GM12878 (cell line): Measurements from ENCODE around the gene KBTBD8. TPM values are rescaled to one million over a fixed set of nuclear protein-coding genes. Genes with fewer than 3 reads are reported as not detected.

ENCODE experiments used
- ATAC-seq: fragments of 200-7000 bp; cut with Tn5 transposase; 3 replicates; pipeline ENCODE4 v1.9.1; 2020; ENCODE audit warnings: mild to moderate bottlenecking, moderate library complexity
- BruUV-seq: library from RNA; stranded (reverse); fragments of 400-500 nt; replicated peaks from 2 replicates; lab custom pipeline; 2021; lab: Mats Ljungman, UMichigan
- CTCF ChIA-PET: fragments of 300-600 bp; sonication (Branson Sonifier 250); formaldehyde crosslinking; extraction: SDS; loops from one replicate; lab custom pipeline; 2021; ENCODE audit warnings: inconsistent platforms; lab: Yijun Ruan, JAX
- POLR2A ChIA-PET: fragments of 350-600 bp; formaldehyde crosslinking; extraction: SDS; loops from one replicate; lab custom pipeline; 2021; ENCODE audit warnings: inconsistent platforms; lab: Charles Lee
- RAD21 ChIA-PET: fragments of 300-600 bp; sonication (Branson Sonifier 250); formaldehyde crosslinking; loops from one replicate; lab custom pipeline; 2023; ENCODE audit warnings: antibody characterized with exemption; ENCODE audit not compliant: unreplicated experiment; lab: Charles Lee
- SMC1A ChIA-PET: fragments of 300-600 bp; sonication (Branson Sonifier 250); formaldehyde crosslinking; loops from one replicate; lab custom pipeline; 2023; ENCODE audit not compliant: unreplicated experiment, uncharacterized antibody; lab: Charles Lee
- DNase-seq: peaks from one replicate; pipeline ENCODE4 v3.0.0-alpha.2; 2011; ENCODE audit warnings: low read depth, low spot score
- FAIRE-seq: peaks from 3 replicates; lab custom pipeline; 2011; peaks lifted over from hg19 to GRCh38; lab: Jason Lieb, UNC
- H2AFZ ChIP-seq: 2 replicates; pipeline ENCODE4 v1.6.0; 2011; ENCODE audit warnings: low read depth, low read length, control low read depth; ENCODE audit not compliant: control insufficient read depth
- H3K27ac ChIP-seq: 2 replicates; pipeline ENCODE4 v1.5.1; 2011; ENCODE audit warnings: control low read depth; ENCODE audit not compliant: control insufficient read depth, insufficient read depth
- H3K27me3 ChIP-seq, 2 experiments: replicated peaks in 1 of 2; 2 replicates each; pipeline versions ENCODE4 v1.6.0 to v1.6.1; 2011; ENCODE audit warnings: low read length in 1 of 2; ENCODE audit not compliant: control insufficient read depth in 2 of 2, insufficient read depth in 2 of 2
- H3K36me3 ChIP-seq, 2 experiments: 2 replicates each; pipeline ENCODE4 v1.5.1; 2011; ENCODE audit warnings: low read length in 1 of 2; ENCODE audit not compliant: control insufficient read depth in 2 of 2, insufficient read depth in 2 of 2
- H3K4me1 ChIP-seq: 2 replicates; pipeline ENCODE4 v1.6.1; 2011; ENCODE audit warnings: mild to moderate bottlenecking, low read length, moderate library complexity, mixed read lengths; ENCODE audit not compliant: control insufficient read depth, insufficient read depth
- H3K4me2 ChIP-seq: 2 replicates; pipeline ENCODE4 v1.6.0; 2011; ENCODE audit warnings: control low read depth; ENCODE audit not compliant: control insufficient read depth, insufficient read depth
- H3K4me3 ChIP-seq: fragments of 200-600 bp; sonication (generic); 2 replicates; pipeline ENCODE4 v1.5.1; 2016
- H3K79me2 ChIP-seq: 2 replicates; pipeline ENCODE4 v1.6.0; 2011; ENCODE audit warnings: low read length; ENCODE audit not compliant: control insufficient read depth, insufficient read depth
- H3K9ac ChIP-seq: 2 replicates; pipeline ENCODE4 v1.8.0; 2011; ENCODE audit warnings: low read length, control low read depth, mixed read lengths; ENCODE audit not compliant: control insufficient read depth, insufficient read depth
- H3K9me3 ChIP-seq: replicated peaks from 3 replicates; pipeline ENCODE4 v1.5.1; 2011; ENCODE audit warnings: mild to moderate bottlenecking, low read length; ENCODE audit not compliant: control insufficient read depth, insufficient read depth
- H4K20me1 ChIP-seq: 2 replicates; pipeline ENCODE4 v1.6.0; 2011; ENCODE audit not compliant: control insufficient read depth, insufficient read depth
- BRCA1 ChIP-seq: IDR thresholded peaks from 2 replicates; pipeline ENCODE4 v1.6.1; 2011; ENCODE audit warnings: low read depth, low read length, improper control_type of control experiment
- FOXM1 ChIP-seq: IDR thresholded peaks from 2 replicates; pipeline ENCODE4 v1.6.1; 2012; ENCODE audit warnings: low read depth, mild to moderate bottlenecking, inconsistent platforms, low read length, moderate library complexity
- IRF3 ChIP-seq: fragments of 450-650 bp; IDR thresholded peaks from 2 replicates; pipeline ENCODE4 v1.6.1; 2014; ENCODE audit warnings: mild to moderate bottlenecking
- MEF2B ChIP-seq: fragments of 450-650 bp; IDR thresholded peaks from 2 replicates; pipeline ENCODE4 v1.6.1; 2018; ENCODE audit warnings: mild to moderate bottlenecking, moderate library complexity; ENCODE audit not compliant: partially characterized antibody, poor library complexity, severe bottlenecking
- NFXL1 ChIP-seq: fragments of 450-650 bp; IDR thresholded peaks from 2 replicates; pipeline ENCODE4 v1.6.1; 2017; ENCODE audit warnings: antibody characterized with exemption, mild to moderate bottlenecking, borderline replicate concordance
- RB1 ChIP-seq: fragments of 450-650 bp; formaldehyde crosslinking; IDR thresholded peaks from 2 replicates; pipeline ENCODE4 v1.6.1; 2017; ENCODE audit warnings: mild to moderate bottlenecking, borderline replicate concordance
- SMARCA5 ChIP-seq: fragments of 450-650 bp; IDR thresholded peaks from 2 replicates; pipeline ENCODE4 v1.6.1; 2017; ENCODE audit warnings: mild to moderate bottlenecking
- STAT1 ChIP-seq: fragments of 450-650 bp; conservative IDR thresholded peaks from 2 replicates; pipeline ENCODE4 v1.6.1; 2014; ENCODE audit warnings: antibody characterized with exemption, mild to moderate bottlenecking
- SUPT20H ChIP-seq: IDR thresholded peaks from 2 replicates; pipeline ENCODE4 v1.6.1; 2011; ENCODE audit warnings: low read depth, mild to moderate bottlenecking, low read length, moderate library complexity, borderline replicate concordance; ENCODE audit not compliant: control insufficient read depth
- TCF7 ChIP-seq: IDR thresholded peaks from 2 replicates; pipeline ENCODE4 v1.6.1; 2014; ENCODE audit warnings: antibody characterized with exemption, borderline replicate concordance
- ZNF384 ChIP-seq: IDR thresholded peaks from 2 replicates; pipeline ENCODE4 v1.6.1; 2012; ENCODE audit warnings: low read depth, mild to moderate bottlenecking, low read length, improper control_type of control experiment, borderline replicate concordance
- WGBS: methylation state at CpG from one replicate; pipeline ENCODE4 v1.1.6; 2016; ENCODE audit warnings: low lambda C conversion rate; ENCODE audit not compliant: insufficient replicate concordance, insufficient coverage; ENCODE audit errors: missing lambda C conversion rate; 5-methylcytosine and 5-hydroxymethylcytosine counted together
- in situ Hi-C: fragments of 300-500 bp; cut with MboI; formaldehyde crosslinking; loops from 9 replicates; pipeline ENCODE4 v1.14.3; 2018; ENCODE audit warnings: mixed read lengths
- intact Hi-C: fragments of 100-400 bp; cut with micrococcal nuclease; formaldehyde crosslinking; loops from one replicate; pipeline ENCODE4 v1.14.2; 2022; ENCODE audit not compliant: unreplicated experiment
- polyA plus RNA-seq, 11 experiments: library from polyadenylated mRNA; depleted of rRNA in 4 of 11; unstranded in 6 of 11; stranded (reverse) in 5 of 11; fragments of >200 nt; fragmentation: Nextera tagmentation in 4 of 11; fragmentation: Illumina TruSeq in 1 of 11; extraction: Ambion mirVana in 4 of 11; extraction: Trizol in 1 of 11; gene quantifications; 1 replicate in 1 of 11; 2 replicates in 10 of 11; pipeline versions ENCODE4 v1.2.1 to v1.2.3, GENCODE V29; 2011 to 2016; ENCODE audit warnings: inconsistent platforms in 2 of 11, missing spikeins in 2 of 11, low read depth in 1 of 11
- total RNA-seq, 4 experiments: library from RNA; depleted of rRNA in 3 of 4; stranded (reverse); fragments of >200 nt in 3 of 4; fragmentation: Illumina TruSeq in 1 of 4; extraction: Trizol in 1 of 4; gene quantifications; 2 replicates each; pipeline versions ENCODE4 v1.2.1 to v1.2.3, GENCODE V29; 2013 to 2021
- TF ChIP-seq, protein P1 (sequence below): fragments of 150-350 bp; IDR thresholded peaks from 2 replicates; pipeline ENCODE4 v1.6.1; 2014; ENCODE audit warnings: mild to moderate bottlenecking, low read depth, low read length
- TF ChIP-seq, protein P2 (sequence below): fragments of 450-650 bp; IDR thresholded peaks from 2 replicates; pipeline ENCODE4 v1.6.1; 2017; ENCODE audit warnings: borderline replicate concordance

The KBTBD8 gene
- total and polyA plus RNA-seq, 10 of the 15 experiments (the other 5 are each of a cell fraction or from before 2014, with no cell fraction given), result 8.5 to 44.4 (median 19.3) TPM

DNA sequence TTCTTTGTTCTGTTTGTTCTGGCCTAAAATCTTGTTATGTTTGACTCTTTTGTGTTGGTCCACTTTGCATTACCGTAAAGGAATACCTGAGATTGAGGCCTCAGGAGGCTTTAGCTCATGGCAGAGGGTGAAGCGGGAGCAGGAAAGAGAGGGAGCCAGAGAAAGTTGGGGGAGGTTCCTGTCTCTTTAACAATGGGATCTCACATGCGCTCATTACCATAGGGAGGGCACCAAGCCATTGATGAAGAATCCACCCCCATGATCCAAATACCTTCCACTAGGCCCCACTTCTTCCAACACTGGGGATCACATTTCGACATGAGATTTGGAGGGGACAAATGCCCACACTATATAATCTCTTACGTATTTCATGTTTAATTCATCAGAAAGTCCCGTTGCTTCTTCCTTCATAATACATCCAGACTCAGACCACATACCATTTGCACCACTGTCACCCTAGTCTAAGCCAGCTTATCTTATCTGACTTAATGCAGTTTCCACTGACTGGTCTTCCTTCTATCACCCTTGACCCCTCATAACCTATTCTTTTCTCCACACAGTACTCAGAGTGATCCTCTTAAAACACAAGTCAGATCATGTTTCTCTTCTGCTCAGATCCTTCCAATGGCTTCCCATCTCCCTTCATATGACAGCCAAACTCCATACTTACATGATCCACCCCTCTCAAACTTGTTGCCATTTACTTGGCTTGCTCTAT is 13.5 kb downstream of the KBTBD8 start:
- H3K4me2 ChIP-seq, result no peak overlapping the region
- ChIA-PET RAD21 (no interaction called here), CTCF (no interaction called here), SMC1A (no interaction called here), POLR2A (no interaction called here)
- no peaks in the 10 kb centered on the region for H3K9me3 ChIP-seq
- peaks cover 0 to 4% of the 10 kb centered on the region in 2 experiments; a peak in 1 of 4 replicates for H3K36me3 ChIP-seq
- FAIRE-seq, result peak; percentile 47
- no peak overlapping the region for H3K27ac ChIP-seq
- ATAC-seq, result no peak
- no peak overlapping the region for H3K9ac ChIP-seq
- 0 out of 2 replicates have a peak, but pooled peaks cover 2% of the 10 kb centered on the region for H3K79me2 ChIP-seq
- H3K4me3 ChIP-seq, result no peak overlapping the region
- BruUV-seq, result no TSS peak
- in situ Hi-C loops (no loop called here), intact Hi-C loops (no loop called here)
- peaks cover 11% of the 10 kb centered on the region for H3K4me1 ChIP-seq
- 97% methylated on average over 6 of the region's 6 CpGs for WGBS
- H4K20me1 ChIP-seq, result no peaks in the 10 kb centered on the region
- DNase-seq, result no peak
- no peak overlapping the region for H2AFZ ChIP-seq
- H3K27me3 ChIP-seq, result no peaks in the 10 kb centered on the region
- TF ChIP-seq BRCA1, result no peak

DNA sequence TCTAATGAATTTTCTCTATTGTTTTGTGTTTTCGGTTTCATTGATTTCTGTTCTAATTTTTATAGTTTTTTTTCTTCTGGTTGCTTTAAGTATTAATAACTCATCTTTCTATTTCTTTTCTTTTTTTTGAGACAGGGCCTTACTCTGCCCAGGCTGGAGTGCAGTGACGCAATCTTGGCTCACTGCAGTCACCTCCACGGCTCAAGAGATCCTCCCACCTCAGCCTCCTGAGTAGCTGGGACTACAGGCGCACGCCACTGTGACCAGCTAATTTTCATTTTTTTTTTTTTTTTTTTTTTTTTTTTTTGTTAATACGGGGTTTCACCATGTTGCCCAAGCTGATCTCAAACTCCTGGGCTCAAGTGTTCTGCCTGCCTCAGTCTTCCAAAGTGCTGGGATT is 14.5 kb downstream of the KBTBD8 start:
- in situ Hi-C loops (no loop called here), intact Hi-C loops (no loop called here)
- WGBS, result 85% methylated on average over 5 of the region's 6 CpGs
- H3K27ac ChIP-seq, result no peak overlapping the region
- peaks cover 20% of the 10 kb centered on the region for H3K4me1 ChIP-seq
- H3K36me3 ChIP-seq, result peaks cover 0 to 4% of the 10 kb centered on the region in 2 experiments; a peak in 1 of 4 replicates
- no peak overlapping the region for H3K4me2 ChIP-seq
- ChIA-PET RAD21 (no interaction called here), SMC1A (no interaction called here), POLR2A (interaction anchor here (0.6 kb wide), 1 partner anchor 676 kb away, joined by 4 read pairs; no protein-coding TSS in a partner anchor), CTCF (no interaction called here)
- DNase-seq (no peak), ATAC-seq (no peak), FAIRE-seq (no peak)
- H3K27me3 ChIP-seq, result no peaks in the 10 kb centered on the region
- no peak overlapping the region for H3K4me3 ChIP-seq
- no peaks in the 10 kb centered on the region for H3K9me3 ChIP-seq
- H3K79me2 ChIP-seq, result no peaks in the 10 kb centered on the region
- no peak overlapping the region for H3K9ac ChIP-seq
- no TSS peak for BruUV-seq
- no peak overlapping the region for H2AFZ ChIP-seq
- no peaks in the 10 kb centered on the region for H4K20me1 ChIP-seq
- TF ChIP-seq ZNF384 (no peak), NFXL1 (no peak), MEF2B (no peak), TCF7 (no peak), SMARCA5 (no peak), STAT1 (no peak), IRF3 (no peak), RB1 (no peak), SUPT20H (no peak), FOXM1 (no peak)
- TF ChIP-seq, protein P1, sequence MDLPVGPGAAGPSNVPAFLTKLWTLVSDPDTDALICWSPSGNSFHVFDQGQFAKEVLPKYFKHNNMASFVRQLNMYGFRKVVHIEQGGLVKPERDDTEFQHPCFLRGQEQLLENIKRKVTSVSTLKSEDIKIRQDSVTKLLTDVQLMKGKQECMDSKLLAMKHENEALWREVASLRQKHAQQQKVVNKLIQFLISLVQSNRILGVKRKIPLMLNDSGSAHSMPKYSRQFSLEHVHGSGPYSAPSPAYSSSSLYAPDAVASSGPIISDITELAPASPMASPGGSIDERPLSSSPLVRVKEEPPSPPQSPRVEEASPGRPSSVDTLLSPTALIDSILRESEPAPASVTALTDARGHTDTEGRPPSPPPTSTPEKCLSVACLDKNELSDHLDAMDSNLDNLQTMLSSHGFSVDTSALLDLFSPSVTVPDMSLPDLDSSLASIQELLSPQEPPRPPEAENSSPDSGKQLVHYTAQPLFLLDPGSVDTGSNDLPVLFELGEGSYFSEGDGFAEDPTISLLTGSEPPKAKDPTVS, result no peak
- TF ChIP-seq, protein P2, sequence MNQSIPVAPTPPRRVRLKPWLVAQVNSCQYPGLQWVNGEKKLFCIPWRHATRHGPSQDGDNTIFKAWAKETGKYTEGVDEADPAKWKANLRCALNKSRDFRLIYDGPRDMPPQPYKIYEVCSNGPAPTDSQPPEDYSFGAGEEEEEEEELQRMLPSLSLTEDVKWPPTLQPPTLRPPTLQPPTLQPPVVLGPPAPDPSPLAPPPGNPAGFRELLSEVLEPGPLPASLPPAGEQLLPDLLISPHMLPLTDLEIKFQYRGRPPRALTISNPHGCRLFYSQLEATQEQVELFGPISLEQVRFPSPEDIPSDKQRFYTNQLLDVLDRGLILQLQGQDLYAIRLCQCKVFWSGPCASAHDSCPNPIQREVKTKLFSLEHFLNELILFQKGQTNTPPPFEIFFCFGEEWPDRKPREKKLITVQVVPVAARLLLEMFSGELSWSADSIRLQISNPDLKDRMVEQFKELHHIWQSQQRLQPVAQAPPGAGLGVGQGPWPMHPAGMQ, result no peak
